Motor neuron (in vitro differentiated cells): ENCODE results near the gene ADCY7. TPM values are rescaled to one million over a fixed set of nuclear protein-coding genes. Genes with fewer than 3 reads are reported as not detected.
A peak's percentile ranks its signal among the peaks of the same experiment; 100 is the strongest.

Source experiments
- ATAC-seq, 8 experiments: fragments of 200-7000 bp; cut with Tn5 transposase; replicated peaks in 6 of 8; 2 replicates each; pipeline ENCODE4 v1.8.0; 2021; ENCODE audit warnings: mild to moderate bottlenecking in 8 of 8, moderate library complexity in 8 of 8
- H3K27ac ChIP-seq, 2 donors: fragments of 250-450 bp; sonication (Bioruptor Pico); 2 replicates each; pipeline ENCODE4 v1.9.0; 2021; ENCODE audit warnings: antibody characterized with exemption in 2 of 2, mild to moderate bottlenecking in 2 of 2, moderate library complexity in 1 of 2
- H3K4me1 ChIP-seq, 2 donors: fragments of 250-450 bp; sonication (Bioruptor Pico); replicated peaks in 1 of 2; 2 replicates each; pipeline ENCODE4 v1.6.1; 2021; ENCODE audit warnings: antibody characterized with exemption in 2 of 2, mild to moderate bottlenecking in 2 of 2, moderate library complexity in 1 of 2
- H3K4me3 ChIP-seq, 5 donors: fragments of 250-450 bp; sonication (Bioruptor Pico); 2 replicates each; pipeline ENCODE4 v1.9.0; 2021; ENCODE audit warnings: antibody characterized with exemption in 5 of 5, mild to moderate bottlenecking in 5 of 5, moderate library complexity in 4 of 5
- WGBS, 10 experiments: fragments of 450-650 bp; shearing (Covaris generic); methylation state at CpG; one replicate each; pipeline ENCODE4 v1.0.0; 2022; 5-methylcytosine and 5-hydroxymethylcytosine counted together
- in situ Hi-C, 9 experiments: fragments of 400-800 bp; cut with MboI; loops; one replicate each; pipeline ENCODE4 v1.15.0; 2021; ENCODE audit warnings: low sequenced_read_pairs in 9 of 9, low pct_unique_long_range_greater_than_20kb in 2 of 9; ENCODE audit not compliant: unreplicated experiment in 9 of 9
- total RNA-seq, 8 experiments: library from RNA; unstranded; fragments of 300-600 nt; gene quantifications; 2 replicates each; pipeline versions ENCODE4 v1.2.3 to v1.2.4, GENCODE V29; 2022

The ADCY7 gene
- total RNA-seq, 8 experiments from 2014 or later: 4.1 to 17.9 (median 7.5) TPM

DNA sequence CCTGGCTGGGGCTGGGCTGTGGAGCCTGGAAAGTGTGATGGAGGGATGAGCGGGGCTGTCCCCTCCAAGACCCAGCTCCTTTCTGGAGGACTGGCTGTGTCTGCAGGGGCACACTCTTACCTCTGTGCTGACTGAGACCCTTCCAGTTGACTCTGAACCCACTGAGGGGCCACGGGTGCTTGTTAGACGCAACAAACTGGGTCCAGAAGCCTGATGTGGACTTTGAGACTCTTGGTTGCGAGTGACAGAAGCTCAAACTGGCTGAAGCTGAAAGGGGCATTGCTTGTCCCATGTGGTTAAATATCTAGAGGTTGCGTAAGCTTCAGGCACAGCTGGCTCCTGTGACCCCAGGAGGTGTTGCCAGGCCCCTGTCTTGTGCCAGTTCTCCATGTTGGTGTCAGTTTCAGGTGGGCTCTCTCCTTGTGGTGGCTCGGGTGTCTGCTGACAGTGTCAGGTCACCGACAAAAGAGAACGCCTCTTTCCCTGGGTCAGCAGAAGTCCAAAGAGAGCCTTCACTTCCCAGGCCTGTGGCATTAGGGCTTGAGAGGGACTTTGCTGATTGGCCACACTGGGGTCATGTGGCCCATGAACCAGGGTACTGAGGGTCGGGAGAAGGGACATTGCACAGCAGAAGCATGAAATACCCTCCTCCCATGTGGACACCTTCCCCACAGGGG lies 16.7 kb downstream of the ADCY7 start:
- in situ Hi-C loops: no loop called here
- WGBS, 10 experiments: 72 to 100% (median 85%) methylated on average over 2 to 7 of the region's 9 CpGs; no CpG with 5 or more reads in 3 of the 10 experiments
- ATAC-seq: no peak
- Histone ChIP-seq H3K27ac (no peak overlapping the region), H3K4me3 (no peak overlapping the region), H3K4me1 (no peaks in the 10 kb centered on the region)

GRCh38 chr16:50284131-50284911 lies 18.0 kb downstream of the ADCY7 start:
- no peak overlapping the region for H3K4me3 ChIP-seq
- WGBS, 10 experiments: 57 to 70% (median 60%) methylated on average over 2 to 4 of the region's 14 CpGs; no CpG with 5 or more reads in 6 of the 10 experiments
- in situ Hi-C loops: no loop called here
- H3K4me1 ChIP-seq: no peaks in the 10 kb centered on the region
- ATAC-seq: peak; percentile 38 to 91 (median 71)
- no peak overlapping the region for H3K27ac ChIP-seq

- ATAC-seq: peak in 2 of 8 experiments; percentile 27 to 38
- 80 to 100% (median 89%) methylated on average over 1 to 2 of the region's 5 CpGs; no CpG with 5 or more reads in 4 of the 10 experiments for WGBS, 10 experiments
- Histone ChIP-seq H3K4me3 (no peak overlapping the region), H3K4me1 (no peaks in the 10 kb centered on the region), H3K27ac (no peak overlapping the region)
- in situ Hi-C loops: no loop called here
These were observed 19.2 kb downstream of the ADCY7 start for GRCh38 chr16:50285406-50286003.

DNA sequence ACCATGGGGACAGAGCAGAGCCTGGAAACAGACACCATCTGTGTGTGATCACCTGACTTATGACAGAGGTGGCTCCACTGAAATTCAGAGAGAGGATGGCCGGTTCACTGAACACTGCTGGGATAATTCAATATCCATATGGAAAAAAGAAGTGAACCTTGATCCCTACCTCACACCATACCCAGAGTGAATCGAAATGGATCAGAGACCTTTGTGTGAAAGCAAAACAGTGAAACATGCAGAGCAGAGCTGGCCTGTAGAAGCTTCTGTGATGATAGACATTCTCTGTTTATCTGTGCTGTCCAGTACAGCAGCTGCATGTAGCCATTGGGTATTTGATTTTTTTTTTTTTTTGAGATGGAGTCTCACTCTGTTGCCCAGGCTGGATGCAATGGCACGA lies 20.3 kb downstream of the ADCY7 start:
- Histone ChIP-seq H3K4me1 (no peaks in the 10 kb centered on the region), H3K4me3 (no peak overlapping the region), H3K27ac (no peak overlapping the region)
- no peak for ATAC-seq
- in situ Hi-C loops: no loop called here
- 93 to 100% (median 100%) methylated on average over 1 to 3 of the region's 3 CpGs; no CpG with 5 or more reads in 2 of the 10 experiments for WGBS, 10 experiments

- 90 to 100% (median 97%) methylated on average over 3 to 8 of the region's 17 CpGs; no CpG with 5 or more reads in 6 of the 10 experiments for WGBS, 10 experiments
- no peak overlapping the region for H3K4me3 ChIP-seq
These were observed 21.7 kb downstream of the ADCY7 start for GRCh38 chr16:50288026-50288425.

DNA sequence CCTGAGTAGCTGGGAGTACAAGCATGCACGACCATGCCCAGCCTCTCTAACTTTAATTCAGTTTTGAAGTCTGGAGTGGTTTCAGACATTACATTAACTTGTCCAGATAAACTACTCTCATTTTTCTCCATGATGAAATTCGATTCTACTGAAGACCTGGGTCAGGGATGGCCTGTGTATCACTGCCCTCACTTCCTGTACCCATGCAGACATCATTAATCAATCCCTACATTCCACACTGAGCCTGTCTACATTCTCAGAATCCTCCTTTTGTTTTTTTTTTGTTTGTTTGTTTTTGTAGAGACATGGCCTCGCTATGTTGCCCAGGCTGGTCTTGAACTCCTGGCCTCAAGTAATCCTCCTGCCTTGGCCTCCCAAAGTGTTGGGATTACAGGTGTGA lies 22.6 kb downstream of the ADCY7 start:
- Histone ChIP-seq H3K27ac (no peak overlapping the region), H3K4me3 (no peak overlapping the region), H3K4me1 (no peaks in the 10 kb centered on the region)
- in situ Hi-C loops: no loop called here
- no peak for ATAC-seq
- 20 to 100% (median 86%) methylated on average over 1 to 3 of the region's 3 CpGs; no CpG with 5 or more reads in 1 of the 10 experiments for WGBS, 10 experiments

More at GRCh38 chr16:50288026-50288425, 21.7 kb downstream of the ADCY7 start:
- ATAC-seq: no peak
- H3K27ac ChIP-seq: no peak overlapping the region
- in situ Hi-C loops: no loop called here
- H3K4me1 ChIP-seq: no peaks in the 10 kb centered on the region

DNA sequence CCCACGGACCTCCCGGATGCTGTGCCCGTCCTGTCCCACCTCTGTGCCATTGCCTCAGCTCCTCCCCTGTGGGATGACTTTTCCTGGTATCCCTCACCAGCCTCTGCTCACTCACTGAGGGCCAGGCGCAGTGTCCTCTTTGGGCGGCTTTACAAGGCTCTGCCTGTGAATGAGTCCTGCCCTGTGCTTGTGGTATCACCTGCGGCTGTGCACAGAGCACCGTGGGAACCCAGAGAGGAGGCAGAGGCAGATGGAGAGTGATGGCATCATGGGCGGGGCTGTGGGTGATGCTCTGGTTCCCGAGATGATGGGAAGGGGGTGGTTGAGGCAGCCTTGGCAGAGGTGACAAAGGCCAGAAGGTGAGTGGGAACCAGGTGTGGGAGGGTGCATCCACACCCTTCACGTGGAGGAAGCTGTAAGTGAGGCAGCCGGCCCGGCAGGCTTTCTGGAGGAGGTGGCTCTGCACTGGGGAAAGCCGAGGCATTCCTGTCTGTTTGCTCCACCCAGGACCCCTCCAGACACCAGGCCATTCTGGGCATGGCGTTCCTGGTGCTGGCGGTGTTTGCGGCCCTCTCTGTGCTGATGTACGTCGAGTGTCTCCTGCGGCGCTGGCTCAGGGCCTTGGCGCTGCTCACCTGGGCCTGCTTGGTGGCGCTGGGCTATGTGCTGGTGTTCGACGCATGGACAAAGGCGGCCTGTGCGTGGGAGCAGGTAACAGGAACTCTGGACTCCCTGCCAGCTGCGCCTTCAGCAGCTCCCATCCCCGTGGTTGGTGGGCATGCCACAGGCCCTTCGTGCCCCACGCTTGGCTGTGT lies 23.8 kb downstream of the ADCY7 start:
- in situ Hi-C loops: no loop called here
- H3K4me1 ChIP-seq: no peaks in the 10 kb centered on the region
- WGBS, 10 experiments: 80 to 100% (median 97%) methylated on average over 1 to 7 of the region's 30 CpGs; no CpG with 5 or more reads in 4 of the 10 experiments
- no peak for ATAC-seq
- H3K27ac ChIP-seq: no peak overlapping the region
- no peak overlapping the region for H3K4me3 ChIP-seq

DNA sequence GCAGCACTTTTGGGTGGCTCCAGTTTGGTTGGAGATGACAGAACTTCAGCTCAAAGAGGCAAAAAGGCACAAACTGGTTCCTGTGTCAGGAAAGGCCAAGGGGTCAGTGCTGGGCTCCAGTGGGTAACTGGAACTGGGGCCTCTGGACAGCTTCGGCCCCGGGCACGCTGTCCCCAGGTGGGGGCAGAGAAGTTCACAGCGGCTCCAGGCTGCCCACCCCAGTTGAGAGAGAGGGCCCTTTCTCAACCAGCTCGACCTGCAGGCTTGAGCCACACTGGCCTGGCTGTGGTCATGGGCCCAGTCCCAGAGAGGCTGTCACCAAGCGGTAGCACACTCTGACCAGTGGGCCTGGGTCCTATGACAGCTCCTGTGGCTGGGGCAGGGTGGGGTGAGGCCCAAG lies 24.5 kb downstream of the ADCY7 start:
- ATAC-seq: no peak
- WGBS, 10 experiments: 63 to 94% methylated on average over 4 of the region's 6 CpGs; no CpG with 5 or more reads in 8 of the 10 experiments
- no peaks in the 10 kb centered on the region for H3K4me1 ChIP-seq
- no peak overlapping the region for H3K4me3 ChIP-seq
- no peak overlapping the region for H3K27ac ChIP-seq
- in situ Hi-C loops: no loop called here

DNA sequence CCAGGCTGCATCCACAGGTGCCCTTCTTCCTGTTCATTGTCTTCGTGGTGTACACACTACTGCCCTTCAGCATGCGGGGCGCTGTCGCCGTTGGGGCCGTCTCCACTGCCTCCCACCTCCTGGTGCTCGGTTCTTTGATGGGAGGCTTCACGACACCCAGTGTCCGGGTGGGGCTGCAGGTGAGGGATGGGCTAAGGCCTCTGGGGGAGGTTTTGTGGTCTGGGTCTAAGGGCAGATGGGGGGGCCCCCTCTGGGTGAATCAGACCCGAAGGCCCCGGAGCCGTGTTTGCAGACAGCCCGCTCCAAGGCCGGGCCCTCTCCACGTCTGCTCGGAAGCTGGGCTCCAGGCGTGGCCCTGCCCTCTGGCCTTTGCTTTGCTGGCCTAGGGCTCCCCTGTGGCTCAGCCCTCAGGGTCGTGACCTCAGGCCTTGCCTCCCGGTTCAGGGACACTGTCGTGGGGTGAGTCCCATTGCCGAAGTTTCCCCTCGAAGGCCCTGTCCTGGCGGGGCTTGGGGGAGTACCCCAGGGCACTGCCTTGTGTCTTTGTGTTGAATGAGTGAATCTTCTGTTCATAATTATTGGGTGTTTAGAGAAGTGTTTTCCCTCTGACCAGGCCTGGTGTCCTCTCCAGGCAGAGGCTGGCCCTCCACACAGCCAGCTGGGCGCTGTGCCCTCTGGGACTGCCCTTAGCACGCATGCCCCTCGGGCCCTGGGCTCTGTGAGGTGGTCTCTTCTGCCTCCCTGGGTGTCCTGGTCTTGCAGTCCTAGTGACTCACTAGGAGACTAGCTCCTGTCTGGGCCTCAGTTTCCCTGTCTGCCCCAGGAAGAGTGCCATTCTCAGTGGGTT lies 25.6 kb downstream of the ADCY7 start:
- in situ Hi-C loops: no loop called here
- ATAC-seq: no peak
- Histone ChIP-seq H3K27ac (no peak overlapping the region), H3K4me3 (no peak overlapping the region), H3K4me1 (peaks cover 0 to 1% of the 10 kb centered on the region in 2 donors)
- 62 to 98% methylated on average over 6 to 7 of the region's 26 CpGs; no CpG with 5 or more reads in 8 of the 10 experiments for WGBS, 10 experiments

- no peak overlapping the region for H3K4me3 ChIP-seq
These were observed 26.2 kb downstream of the ADCY7 start for GRCh38 chr16:50292566-50292948.

GRCh38 chr16:50293041-50293783 lies 26.9 kb downstream of the ADCY7 start:
- peaks cover 11% of the 10 kb centered on the region in 2 donors for H3K4me1 ChIP-seq

More at GRCh38 chr16:50292566-50292948, 26.2 kb downstream of the ADCY7 start:
- ATAC-seq: no peak
- peaks cover 4 to 7% of the 10 kb centered on the region in 2 donors for H3K4me1 ChIP-seq
- whole genome bisulfite sequencing, 10 experiments: 95 to 100% (median 100%) methylated on average over 2 to 7 of the region's 12 CpGs; no CpG with 5 or more reads in 6 of the 10 experiments
- no peak overlapping the region for H3K27ac ChIP-seq
- in situ Hi-C loops: no loop called here

More at GRCh38 chr16:50293041-50293783, 26.9 kb downstream of the ADCY7 start:
- no peak overlapping the region for H3K4me3 ChIP-seq
- H3K27ac ChIP-seq: no peak overlapping the region
- in situ Hi-C loops: no loop called here
- ATAC-seq: no peak
- WGBS, 10 experiments: 100% methylated on average over 1 to 2 of the region's 20 CpGs; no CpG with 5 or more reads in 8 of the 10 experiments
